Mesodermal cell (in vitro differentiated cells): ENCODE measurements around the gene MAB21L4.

Source experiments
- H3K27ac ChIP-seq: 2 replicates; pipeline ENCODE4 v1.7.0; 2013; ENCODE audit warnings: mild to moderate bottlenecking, low read depth, low read length, moderate library complexity; ENCODE audit not compliant: severe bottlenecking
- H3K36me3 ChIP-seq: 2 replicates; pipeline ENCODE4 v1.7.1; 2013; ENCODE audit warnings: mild to moderate bottlenecking, low read length, moderate library complexity; ENCODE audit not compliant: control insufficient read depth, insufficient read depth
- H3K4me1 ChIP-seq: one replicate; pipeline ENCODE4 v1.7.1; 2013; ENCODE audit warnings: mild to moderate bottlenecking, low read length; ENCODE audit not compliant: insufficient read depth, control insufficient read depth, poor library complexity, severe bottlenecking
- H3K4me3 ChIP-seq: 2 replicates; pipeline ENCODE4 v1.7.0; 2013; ENCODE audit warnings: low read length, control low read depth, mild to moderate bottlenecking; ENCODE audit not compliant: insufficient read depth, poor library complexity, severe bottlenecking; ENCODE audit errors: extremely low read depth
- H3K9me3 ChIP-seq: 2 replicates; pipeline ENCODE4 v1.7.1; 2013; ENCODE audit warnings: mild to moderate bottlenecking, low read length, moderate library complexity; ENCODE audit not compliant: control insufficient read depth
- WGBS, 2 experiments: methylation state at CpG; one replicate each; pipeline ENCODE4 v1.1.5; 2013; ENCODE audit warnings: missing lambda C conversion rate in 2 of 2; ENCODE audit not compliant: insufficient coverage in 2 of 2; 5-methylcytosine and 5-hydroxymethylcytosine counted together

MAB21L4 gene

DNA sequence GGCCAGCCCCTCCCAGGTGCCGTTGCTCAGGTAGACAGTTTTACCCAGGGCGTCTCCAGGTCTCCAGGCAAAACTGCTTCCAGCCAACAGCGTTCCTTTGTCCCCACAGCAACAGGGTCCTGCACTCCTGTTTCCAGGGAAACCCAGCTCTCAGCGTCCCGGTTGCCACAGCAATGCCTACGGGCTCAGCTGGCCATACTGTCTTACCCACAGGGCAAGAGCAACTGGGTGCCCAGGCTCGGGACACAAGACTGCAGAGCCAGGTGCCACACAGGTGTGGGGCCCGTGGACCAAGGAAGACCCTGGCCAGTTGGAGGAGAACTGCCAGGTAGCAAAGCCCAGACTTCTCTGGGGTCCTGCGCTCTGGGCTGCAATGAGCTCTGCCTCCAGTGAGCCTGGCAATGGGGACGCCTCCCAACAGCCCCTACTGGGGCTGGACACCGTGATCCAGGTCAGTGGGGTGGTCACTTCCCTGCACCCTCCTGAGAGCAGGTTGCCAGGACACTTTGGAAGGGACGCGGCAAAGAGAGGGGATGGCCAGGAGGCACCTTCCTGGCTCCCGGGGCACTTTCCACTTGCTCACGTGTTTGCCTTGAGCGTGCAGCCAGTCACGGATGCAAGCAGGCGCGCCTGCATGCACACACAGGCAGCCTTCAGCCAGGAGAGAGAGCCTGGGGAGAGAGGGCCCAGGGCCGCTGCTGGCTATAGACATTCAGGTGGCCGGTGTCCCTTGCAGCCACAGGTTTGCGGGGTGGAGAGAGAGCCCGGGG is 10.4 kb upstream of the MAB21L4 start, which contains the start of gene CROCC2:
Gene CROCC2, plus strand, starts transcription at position 196 of the 770 bp plus-strand sequence. Its CDS starts 178 bp downstream, at position 374.
- H3K9me3 ChIP-seq: no peaks in the 10 kb centered on the region
- H3K36me3 ChIP-seq: no peaks in the 10 kb centered on the region
- 89 to 91% methylated on average over 19 to 21 of the region's 23 CpGs for WGBS, 2 experiments
- no peak within 1 kb of the TSS for H3K27ac ChIP-seq
- H3K4me1 ChIP-seq: peaks cover 2% of the 10 kb centered on the region
- H3K4me3 ChIP-seq: no peak within 1 kb of the TSS

DNA sequence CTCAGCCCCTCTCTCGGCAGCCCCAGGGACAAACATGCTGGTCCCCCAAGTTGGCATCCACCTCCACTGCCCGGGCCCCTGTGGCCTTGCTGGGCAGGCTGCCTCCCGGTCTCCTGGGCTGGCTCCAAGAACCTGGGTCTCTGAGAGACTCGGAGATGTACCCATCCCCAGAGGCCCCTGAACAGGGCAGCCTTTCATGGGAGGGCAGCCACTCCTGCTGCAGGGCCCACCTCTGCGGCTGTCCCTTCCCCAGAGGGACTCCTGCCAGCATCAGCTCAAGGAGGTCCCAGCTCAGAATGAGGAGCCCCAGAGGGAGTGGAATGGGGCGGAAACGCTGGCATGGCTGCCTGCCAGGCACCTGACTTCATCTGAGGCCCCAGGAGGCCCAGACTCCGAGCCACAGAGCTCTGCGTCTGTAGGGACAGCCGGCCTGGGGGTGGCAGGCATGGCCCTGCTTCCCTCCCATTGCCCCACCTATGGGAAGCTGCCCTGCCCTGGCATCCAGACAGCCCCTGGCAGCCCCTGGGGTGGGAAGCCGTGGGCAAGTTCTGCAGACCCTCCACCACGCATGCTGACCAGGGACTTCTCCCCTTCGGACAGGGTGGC is 9.3 kb upstream of the MAB21L4 start:
- Histone ChIP-seq H3K27ac (no peak overlapping the region), H3K4me3 (no peak overlapping the region), H3K9me3 (no peaks in the 10 kb centered on the region), H3K4me1 (peaks cover 2% of the 10 kb centered on the region), H3K36me3 (no peaks in the 10 kb centered on the region)
- 89 to 92% methylated on average over 12 to 13 of the region's 13 CpGs for WGBS, 2 experiments

DNA sequence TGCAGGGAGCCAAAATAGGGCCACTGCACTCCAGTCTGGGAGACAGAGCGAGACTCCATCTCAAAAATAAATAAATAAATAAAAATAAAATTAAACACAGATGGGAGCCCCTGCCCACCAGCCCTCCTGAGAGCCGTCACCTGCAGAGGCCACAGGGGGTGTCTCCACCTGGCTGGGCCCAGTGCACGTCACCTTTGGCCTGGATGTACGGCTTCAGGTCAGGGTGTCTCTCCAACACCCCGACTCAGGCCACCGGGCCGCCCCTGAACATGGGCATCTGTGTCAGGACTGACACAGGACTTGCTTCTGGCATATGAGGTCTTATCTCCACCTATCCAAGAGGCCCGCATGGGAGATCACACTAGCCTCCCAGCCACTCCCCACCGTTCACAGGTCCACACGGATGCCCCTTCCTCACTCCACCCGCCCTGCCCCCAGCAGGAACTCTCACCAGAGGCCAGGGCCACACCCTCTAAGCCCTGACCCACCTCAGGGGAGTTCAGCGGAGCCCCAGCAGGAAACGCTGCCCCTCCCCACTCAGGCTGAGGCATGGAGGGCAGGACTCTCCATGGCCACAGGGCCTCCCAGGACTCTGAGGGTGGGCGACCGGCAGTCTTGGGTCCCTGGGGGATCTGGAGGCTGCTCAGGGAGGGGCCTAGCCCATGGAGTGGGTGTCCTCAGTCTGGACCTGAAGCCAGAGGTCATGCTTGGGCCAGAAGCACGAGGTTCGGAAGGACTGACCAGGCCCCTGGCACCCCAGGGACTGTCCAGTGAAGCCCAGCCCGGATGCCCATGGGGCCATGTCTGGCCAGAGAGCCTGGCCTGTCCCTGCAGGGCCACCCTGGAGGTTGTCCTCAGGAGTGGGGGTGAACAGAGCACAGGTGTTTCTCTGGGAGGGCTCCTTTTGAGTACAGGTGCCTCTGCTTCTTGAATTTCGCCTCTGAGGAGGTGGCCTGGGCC is 8.5 kb upstream of the MAB21L4 start:
- WGBS, 2 experiments: 92 to 93% methylated on average over 12 to 15 of the region's 19 CpGs
- peaks cover 2% of the 10 kb centered on the region for H3K4me1 ChIP-seq
- no peak overlapping the region for H3K27ac ChIP-seq
- no peak overlapping the region for H3K4me3 ChIP-seq
- H3K9me3 ChIP-seq: no peaks in the 10 kb centered on the region
- no peaks in the 10 kb centered on the region for H3K36me3 ChIP-seq

DNA sequence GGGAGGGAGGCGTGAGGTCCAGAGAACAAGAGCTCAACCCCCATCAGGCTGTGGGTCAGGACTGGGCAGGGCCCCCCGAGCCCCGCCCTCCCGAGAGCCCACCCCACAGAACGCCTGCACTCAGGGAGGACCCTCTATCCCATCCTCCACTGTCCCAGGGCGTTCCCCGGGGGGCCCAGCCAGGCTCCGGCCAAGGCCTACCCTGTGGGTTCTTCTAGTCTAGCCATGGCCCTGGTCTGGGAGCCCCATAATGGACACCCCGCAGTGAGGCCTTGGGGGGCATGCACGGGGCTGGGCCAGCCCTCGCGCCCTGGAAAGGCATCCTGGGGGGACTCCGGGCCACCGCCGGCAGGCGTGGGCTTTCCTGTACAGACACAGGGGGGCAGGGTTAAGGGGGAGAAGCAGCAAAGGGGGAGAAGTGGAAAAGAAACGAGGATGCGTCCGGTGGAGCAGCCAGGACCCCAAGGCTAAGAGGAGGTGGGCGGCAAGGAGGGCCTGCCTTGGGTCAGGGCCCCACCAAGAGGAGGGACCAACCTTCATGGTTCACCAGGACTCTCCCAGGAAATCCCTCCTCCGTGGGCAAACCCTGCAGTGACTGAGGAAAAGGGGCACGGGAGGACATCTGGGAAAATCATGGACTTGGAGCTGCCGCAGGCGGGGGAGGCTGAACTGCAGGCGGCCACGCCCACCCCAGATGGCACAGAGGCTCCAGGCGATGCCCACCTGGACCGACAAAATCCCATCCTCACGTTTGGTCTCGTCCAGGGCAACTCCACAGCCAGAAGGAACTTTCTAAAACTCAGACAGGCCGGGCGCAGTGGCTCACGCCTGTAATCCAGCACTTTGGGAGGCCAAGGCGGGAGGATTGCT is 7.5 kb upstream of the MAB21L4 start:
- Histone ChIP-seq H3K4me1 (peaks cover 2% of the 10 kb centered on the region), H3K27ac (no peak overlapping the region), H3K36me3 (no peaks in the 10 kb centered on the region), H3K9me3 (no peaks in the 10 kb centered on the region), H3K4me3 (no peak overlapping the region)
- 94 to 95% methylated on average over 21 to 25 of the region's 34 CpGs for WGBS, 2 experiments

DNA sequence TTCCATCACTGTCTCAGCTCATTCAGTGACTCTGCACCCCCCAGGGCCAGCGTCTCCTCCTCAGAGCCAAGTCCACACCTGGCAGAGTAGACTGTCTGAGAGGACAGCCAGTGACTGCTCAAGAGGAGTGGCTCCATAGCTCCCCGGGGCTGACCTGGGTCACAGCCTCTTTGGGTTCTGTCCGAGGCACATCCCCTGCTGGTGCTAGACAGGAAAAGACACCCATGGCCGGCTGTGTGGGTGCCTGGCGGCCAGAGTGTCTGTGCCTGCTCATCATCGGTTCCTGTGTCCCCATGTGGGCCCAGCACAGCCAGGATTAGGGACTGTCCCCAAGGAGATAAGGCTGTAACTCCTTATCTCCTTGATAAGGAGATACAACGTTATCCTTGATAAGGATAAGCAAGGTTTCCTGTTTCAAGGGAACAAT is 6.7 kb upstream of the MAB21L4 start:
- Histone ChIP-seq H3K27ac (no peak overlapping the region), H3K4me1 (peaks cover 2% of the 10 kb centered on the region), H3K36me3 (no peaks in the 10 kb centered on the region), H3K9me3 (no peaks in the 10 kb centered on the region), H3K4me3 (no peak overlapping the region)
- WGBS, 2 experiments: 75 to 87% methylated on average over 7 of the region's 7 CpGs

DNA sequence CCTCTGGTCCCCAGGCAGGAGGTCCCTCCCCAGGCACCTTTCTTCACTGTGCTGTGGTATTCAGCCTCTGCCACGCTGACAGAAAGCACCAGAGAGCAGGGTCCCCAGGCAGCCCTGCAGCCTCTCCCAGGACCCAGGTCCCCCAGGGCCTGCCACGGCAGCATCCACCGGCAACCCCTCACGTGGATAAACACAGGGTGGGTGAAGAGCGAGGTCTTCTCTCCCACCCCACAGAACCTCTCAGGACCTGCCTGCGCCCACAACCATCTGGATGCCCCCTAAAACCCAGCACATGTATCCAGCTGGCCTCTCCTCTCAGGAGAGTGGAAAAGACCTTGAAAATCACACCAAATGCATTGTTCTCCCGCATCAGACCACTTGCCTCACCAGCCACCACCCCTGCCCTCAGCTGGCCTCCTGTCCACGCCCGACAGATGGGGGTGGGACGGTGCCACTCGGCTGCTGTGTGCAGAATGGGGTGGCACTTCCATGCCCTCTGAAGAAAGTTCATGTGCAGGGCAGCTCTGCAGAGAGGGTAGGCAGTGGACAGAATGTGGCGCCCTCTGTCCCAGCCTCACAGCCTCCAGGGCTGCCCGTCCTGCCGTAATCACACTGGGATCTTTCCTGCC is 6.1 kb upstream of the MAB21L4 start:
- no peaks in the 10 kb centered on the region for H3K9me3 ChIP-seq
- H3K27ac ChIP-seq: no peak overlapping the region
- peaks cover 2% of the 10 kb centered on the region for H3K4me1 ChIP-seq
- 88 to 89% methylated on average over 9 to 14 of the region's 14 CpGs for WGBS, 2 experiments
- H3K36me3 ChIP-seq: no peaks in the 10 kb centered on the region
- H3K4me3 ChIP-seq: no peak overlapping the region

DNA sequence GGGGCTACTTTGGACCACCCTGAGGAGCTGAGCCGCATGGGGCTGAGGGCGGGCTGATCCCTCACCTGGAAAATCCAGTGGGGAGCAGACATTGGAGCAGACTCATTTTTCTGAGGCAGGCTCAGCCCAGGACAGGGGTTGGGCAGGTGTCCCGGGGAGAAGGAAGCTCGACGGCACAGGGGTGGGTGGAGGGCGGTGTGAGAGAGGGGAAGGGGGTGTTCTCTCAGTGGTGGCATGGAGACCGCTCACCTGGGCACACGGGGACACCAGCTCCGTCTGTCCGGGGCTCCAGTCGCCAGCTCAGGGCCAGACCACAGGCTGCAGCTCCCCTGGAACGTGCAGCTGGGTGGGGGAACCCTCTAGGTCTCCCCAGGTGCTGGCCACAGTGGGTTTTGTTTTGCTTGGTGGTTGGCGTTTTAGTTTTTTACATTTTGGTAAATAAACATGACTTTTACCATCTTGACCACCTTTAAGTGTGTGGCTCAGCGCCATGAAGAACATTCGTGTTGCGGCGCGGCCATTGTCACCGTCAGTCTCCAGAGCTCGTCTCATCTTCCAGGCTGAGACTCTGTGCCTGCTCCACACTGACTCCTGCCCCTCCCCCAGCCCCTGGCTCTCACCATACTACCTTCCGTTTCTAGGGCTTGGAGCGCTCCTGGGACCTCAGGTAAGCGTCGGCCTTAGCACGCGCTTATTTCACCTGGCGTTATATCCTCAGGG is 4.3 kb upstream of the MAB21L4 start:
- Histone ChIP-seq H3K27ac (no peak overlapping the region), H3K4me1 (peaks cover 2% of the 10 kb centered on the region), H3K9me3 (no peaks in the 10 kb centered on the region), H3K4me3 (no peak overlapping the region), H3K36me3 (no peaks in the 10 kb centered on the region)
- 93 to 96% methylated on average over 22 to 24 of the region's 27 CpGs for WGBS, 2 experiments

DNA sequence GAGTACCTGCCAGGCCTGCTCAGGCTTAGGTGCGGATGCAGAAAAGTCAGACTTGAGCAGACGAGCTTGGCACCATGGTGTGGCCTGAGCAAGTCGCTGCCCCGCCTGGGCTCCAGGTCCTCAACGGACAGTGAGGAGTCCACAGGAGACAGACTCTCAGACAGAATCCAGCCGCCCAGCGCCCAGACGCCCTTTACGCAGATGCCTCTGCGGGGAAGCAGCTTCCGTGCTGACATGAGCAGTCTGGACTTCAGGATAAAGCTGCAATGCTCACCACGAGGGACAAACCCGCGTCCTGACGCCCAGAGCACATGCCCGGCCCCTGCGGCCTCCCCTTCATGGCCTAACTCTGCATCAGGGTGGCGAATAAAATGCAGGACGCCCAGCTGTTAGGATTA is 3.5 kb upstream of the MAB21L4 start:
- no peak overlapping the region for H3K4me3 ChIP-seq
- peaks cover 2% of the 10 kb centered on the region for H3K4me1 ChIP-seq
- H3K9me3 ChIP-seq: no peaks in the 10 kb centered on the region
- no peak overlapping the region for H3K27ac ChIP-seq
- H3K36me3 ChIP-seq: no peaks in the 10 kb centered on the region
- WGBS, 2 experiments: 94 to 95% methylated on average over 18 to 19 of the region's 19 CpGs

DNA sequence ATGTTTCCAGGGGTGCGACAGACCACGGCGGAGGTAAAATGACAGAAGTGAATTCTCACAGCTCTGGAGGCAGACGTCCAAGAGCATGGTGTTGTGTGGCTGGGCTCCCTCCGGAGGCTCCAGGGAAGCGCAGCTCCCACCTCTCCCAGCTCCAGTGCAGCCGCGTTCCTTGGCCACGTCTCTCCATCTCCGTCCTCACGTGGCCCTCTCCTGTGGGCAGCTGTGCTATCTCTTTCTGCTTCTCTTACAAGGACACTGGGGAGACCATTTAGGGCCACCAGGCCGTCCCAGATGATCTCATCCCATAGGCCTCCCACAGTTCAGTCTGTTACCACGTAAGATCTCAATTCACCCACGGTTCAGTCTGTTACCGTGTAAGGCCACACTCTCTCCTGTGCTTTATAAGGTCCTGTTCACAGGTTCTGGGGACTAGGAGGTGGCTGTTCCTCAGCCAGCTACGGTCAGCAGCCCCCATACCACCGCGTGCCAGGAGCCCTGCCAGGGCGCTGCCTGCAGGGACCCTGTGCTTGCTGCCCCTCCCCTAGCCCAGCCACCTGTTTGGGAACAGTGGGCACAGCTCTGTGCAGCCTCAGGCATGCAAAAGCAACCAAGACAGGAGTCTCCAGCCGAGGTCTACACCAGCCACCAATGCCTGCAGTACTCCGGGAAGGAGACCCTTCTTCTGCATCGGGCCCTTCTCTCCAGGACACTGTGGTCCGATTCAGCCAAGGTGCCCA is 2.9 kb upstream of the MAB21L4 start:
- no peak overlapping the region for H3K4me3 ChIP-seq
- 88 to 92% methylated on average over 20 to 23 of the region's 23 CpGs for WGBS, 2 experiments
- no peaks in the 10 kb centered on the region for H3K9me3 ChIP-seq
- H3K27ac ChIP-seq: no peak overlapping the region
- no peaks in the 10 kb centered on the region for H3K36me3 ChIP-seq
- H3K4me1 ChIP-seq: peaks cover 2% of the 10 kb centered on the region
